HepG2 (cell line): Measurements from ENCODE around the gene C1orf35. TPM values are rescaled to one million over a fixed set of nuclear protein-coding genes. Genes with fewer than 3 reads are reported as not detected.

Experiments used
- ATF7 ChIP-seq, 2 experiments: fragments of 450-650 bp in 1 of 2; sonication (generic) in 1 of 2; formaldehyde crosslinking in 1 of 2; IDR thresholded peaks; 2 replicates each; pipeline versions ENCODE4 v1.4.0 to v1.6.1; 2016 to 2020; ENCODE audit warnings: antibody characterized with exemption in 1 of 2, mild to moderate bottlenecking in 1 of 2, missing genetic modification reagents in 1 of 2
- DBP ChIP-seq: sonication (generic); formaldehyde crosslinking; IDR thresholded peaks from 2 replicates; pipeline ENCODE4 v1.4.0; 2020; ENCODE audit warnings: missing genetic modification reagents; ENCODE audit errors: not compliant biosample characterization
- DDIT3 ChIP-seq: sonication (generic); formaldehyde crosslinking; IDR thresholded peaks from 2 replicates; pipeline ENCODE4 v1.4.0; 2020; ENCODE audit warnings: mild to moderate bottlenecking, missing genetic modification reagents
- ELK4 ChIP-seq: sonication (generic); formaldehyde crosslinking; IDR thresholded peaks from 2 replicates; pipeline ENCODE4 v1.9.0; 2021; ENCODE audit warnings: missing genetic modification reagents, borderline replicate concordance
- HMGA1 ChIP-seq: sonication (generic); formaldehyde crosslinking; conservative IDR thresholded peaks from 2 replicates; pipeline ENCODE4 v1.4.0; 2020; ENCODE audit warnings: missing genetic modification reagents
- ISL2 ChIP-seq: sonication (generic); formaldehyde crosslinking; IDR thresholded peaks from 2 replicates; pipeline ENCODE4 v1.5.0; 2020; ENCODE audit warnings: missing genetic modification reagents
- KAT2B ChIP-seq: fragments of 150-350 bp; IDR thresholded peaks from 2 replicates; pipeline ENCODE4 v1.6.1; 2014; ENCODE audit warnings: low read depth, low read length, borderline replicate concordance
- MNT ChIP-seq: fragments of 450-650 bp; IDR thresholded peaks from 2 replicates; pipeline ENCODE4 v1.6.1; 2016
- MYC ChIP-seq: sonication (generic); formaldehyde crosslinking; IDR thresholded peaks from 2 replicates; pipeline ENCODE4 v1.9.0; 2021; ENCODE audit warnings: missing genetic modification reagents, borderline replicate concordance
- NAIF1 ChIP-seq: sonication (generic); formaldehyde crosslinking; IDR thresholded peaks from 2 replicates; pipeline ENCODE4 v1.5.0; 2020; ENCODE audit warnings: mild to moderate bottlenecking, missing genetic modification reagents, borderline replicate concordance
- SIX1 ChIP-seq: sonication (generic); formaldehyde crosslinking; IDR thresholded peaks from 2 replicates; pipeline ENCODE4 v1.4.0; 2020; ENCODE audit warnings: missing genetic modification reagents, borderline replicate concordance
- SMAD1 ChIP-seq: sonication (generic); formaldehyde crosslinking; IDR thresholded peaks from 2 replicates; pipeline ENCODE4 v1.4.0; 2020; ENCODE audit warnings: missing genetic modification reagents, low read depth, mild to moderate bottlenecking, borderline replicate concordance
- SNRNP70 ChIP-seq: fragments of 200-400 bp; formaldehyde crosslinking; IDR thresholded peaks from 2 replicates; pipeline ENCODE4 v1.6.1; 2017; ENCODE audit warnings: mild to moderate bottlenecking, low read depth, low read length, moderate library complexity
- SRSF9 ChIP-seq: fragments of 200-400 bp; formaldehyde crosslinking; IDR thresholded peaks from 2 replicates; pipeline ENCODE4 v1.6.1; 2018; ENCODE audit warnings: borderline replicate concordance, mild to moderate bottlenecking, low read depth, low read length; ENCODE audit not compliant: insufficient read depth, poor library complexity, severe bottlenecking
- THRA ChIP-seq: sonication (generic); formaldehyde crosslinking; IDR thresholded peaks from 2 replicates; pipeline ENCODE4 v1.4.0; 2020; ENCODE audit warnings: missing genetic modification reagents, borderline replicate concordance
- WIZ ChIP-seq: sonication (generic); formaldehyde crosslinking; IDR thresholded peaks from 2 replicates; pipeline ENCODE4 v1.5.1; 2020; ENCODE audit warnings: mild to moderate bottlenecking, missing genetic modification reagents
- ZBTB7B ChIP-seq: sonication (generic); formaldehyde crosslinking; IDR thresholded peaks from 2 replicates; pipeline ENCODE4 v1.4.0; 2020; ENCODE audit warnings: missing genetic modification reagents
- ZFP36L1 ChIP-seq: sonication (generic); formaldehyde crosslinking; IDR thresholded peaks from 2 replicates; pipeline ENCODE4 v1.8.0; 2022; ENCODE audit warnings: mild to moderate bottlenecking, missing genetic modification reagents, moderate library complexity
- ZNF580 ChIP-seq: IDR thresholded peaks from 2 replicates; pipeline ENCODE4 v1.6.1; 2016; ENCODE audit warnings: low read depth, borderline replicate concordance
- ZNF644 ChIP-seq: IDR thresholded peaks from 2 replicates; pipeline ENCODE4 v1.6.1; 2016; ENCODE audit warnings: low read depth
- ZNF672 ChIP-seq: sonication (generic); formaldehyde crosslinking; IDR thresholded peaks from 2 replicates; pipeline ENCODE4 v1.8.1; 2022; ENCODE audit warnings: missing genetic modification reagents
- ZNF781 ChIP-seq: sonication (generic); formaldehyde crosslinking; IDR thresholded peaks from 2 replicates; pipeline ENCODE4 v1.5.1; 2020; ENCODE audit warnings: borderline replicate concordance, mild to moderate bottlenecking, missing genetic modification reagents; ENCODE audit errors: not compliant biosample characterization
- polyA plus RNA-seq, 8 experiments: library from polyadenylated mRNA; depleted of rRNA in 3 of 8; stranded (reverse) in 7 of 8; unstranded in 1 of 8; fragments of >200 nt; fragmentation: Illumina TruSeq in 4 of 8; extraction: Trizol in 4 of 8; gene quantifications; 2 replicates each; pipeline versions ENCODE4 v1.2.1 to v1.2.3, GENCODE V29; 2011 to 2016; ENCODE audit warnings: low read depth in 4 of 8, missing spikeins in 1 of 8, mixed read lengths in 1 of 8; ENCODE audit not compliant: insufficient read depth in 1 of 8
- total RNA-seq, 5 experiments: library from RNA; depleted of rRNA; stranded (reverse); fragments of >200 nt; fragmentation: Illumina TruSeq; extraction: Trizol; gene quantifications; 2 replicates each; pipeline ENCODE4 v1.2.3, GENCODE V29; 2016; ENCODE audit warnings: low read depth in 1 of 5

The C1orf35 gene
- total and polyA plus RNA-seq, 2 of the 13 experiments (the other 11 are each of a cell fraction or from before 2014, with no cell fraction given) = 8.1 to 19.3 TPM

- TF ChIP-seq THRA (peak; percentile 68; the same call in 1 of the 2 replicates), ATF7 (IDR thresholded peaks at IDR 0.05) (peak; percentile 82), ATF7 (CRISPR knock-in tag; IDR thresholded peaks at IDR 0.05) (peak; percentile 69; the same call in 1 of the 2 replicates), DDIT3 (CRISPR knock-in tag) (no peak), ZNF580 (peak; percentile 83; the same call in 1 of the 2 replicates), ZBTB7B (CRISPR knock-in tag) (peak; percentile 63; the same call in 1 of the 2 replicates), ISL2 (CRISPR knock-in tag) (peak; percentile 78), SRSF9 (no peak), MNT (no peak; the same call in 1 of the 2 replicates), WIZ (CRISPR knock-in tag) (peak; percentile 88; the same call in 1 of the 2 replicates), KAT2B (no peak), ZNF644 (CRISPR knock-in tag) (no peak), SIX1 (CRISPR knock-in tag) (no peak), SNRNP70 (no peak), NAIF1 (CRISPR knock-in tag) (0 out of 2 replicates have a peak, but pooled peaks have one; percentile 43), SMAD1 (CRISPR knock-in tag) (0 out of 2 replicates have a peak, but pooled peaks have one; percentile 35), ZFP36L1 (peak; percentile 95), ZNF781 (CRISPR knock-in tag) (peak; percentile 55), HMGA1 (CRISPR knock-in tag) (no peak), ZNF672 (no peak), MYC (CRISPR knock-in tag) (peak; percentile 92; the same call in 1 of the 2 replicates), DBP (CRISPR knock-in tag) (no peak), ELK4 (CRISPR knock-in tag) (0 out of 2 replicates have a peak, but pooled peaks have one; percentile 15)
These were observed at the start of gene C1orf35 (continued) for GRCh38 chr1:228102791-228103620.
